Measurements from ENCODE around the gene KIAA0319L. TPM values are rescaled to one million over a fixed set of nuclear protein-coding genes. Genes with fewer than 3 reads are reported as not detected.

Gene KIAA0319L
- total and polyA plus RNA-seq, 9 donors = 26.7 to 45.9 (median 34.4) TPM

DNA sequence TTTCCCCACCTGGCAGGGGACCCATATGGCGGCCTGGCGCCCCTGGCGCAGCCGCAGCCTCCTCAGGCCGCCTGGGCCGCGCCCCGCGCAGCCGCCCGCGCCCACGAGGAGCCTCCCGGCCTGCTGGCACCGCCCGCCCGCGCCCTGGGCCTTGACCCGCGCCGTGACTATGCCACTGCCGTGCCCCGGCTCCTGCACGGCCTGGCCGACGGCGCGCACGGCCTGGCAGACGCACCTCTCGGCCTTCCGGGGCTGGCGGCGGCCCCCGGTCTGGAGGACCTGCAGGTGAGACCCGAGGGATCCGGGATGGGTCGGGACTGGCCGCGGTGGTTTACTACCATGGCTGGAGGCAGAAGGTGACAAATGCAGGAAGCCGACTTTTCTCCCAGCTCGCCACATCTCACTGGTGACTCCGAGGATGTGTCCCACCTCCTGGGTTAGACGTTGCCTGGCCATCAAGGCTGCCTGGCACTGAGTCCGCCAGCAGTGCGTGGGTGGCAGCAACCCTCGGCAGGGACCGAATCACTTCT, 17.0 kb upstream of the KIAA0319L start:
- Histone ChIP-seq H3K27ac (ENCODE audit: low read length) (no peak overlapping the region), H3K9me3 (replicated peaks; ENCODE audit: control insufficient read depth, low read depth, low read length) (no peaks in the 10 kb centered on the region), H3K36me3 (ENCODE audit: control insufficient read depth, insufficient read depth, low read length) (no peaks in the 10 kb centered on the region), H3K27me3 (ENCODE audit: control insufficient read depth, insufficient read depth, low read length) (peaks cover 87% of the 10 kb centered on the region), H3K4me1 (ENCODE audit: control insufficient read depth, insufficient read depth, low read length) (peaks cover 29% of the 10 kb centered on the region), H3K4me3 (ENCODE audit: low read length) (no peak overlapping the region)
- no peak for DNase-seq
- WGBS (ENCODE audit: insufficient coverage) = 23% methylated on average over 48 of the region's 48 CpGs

DNA sequence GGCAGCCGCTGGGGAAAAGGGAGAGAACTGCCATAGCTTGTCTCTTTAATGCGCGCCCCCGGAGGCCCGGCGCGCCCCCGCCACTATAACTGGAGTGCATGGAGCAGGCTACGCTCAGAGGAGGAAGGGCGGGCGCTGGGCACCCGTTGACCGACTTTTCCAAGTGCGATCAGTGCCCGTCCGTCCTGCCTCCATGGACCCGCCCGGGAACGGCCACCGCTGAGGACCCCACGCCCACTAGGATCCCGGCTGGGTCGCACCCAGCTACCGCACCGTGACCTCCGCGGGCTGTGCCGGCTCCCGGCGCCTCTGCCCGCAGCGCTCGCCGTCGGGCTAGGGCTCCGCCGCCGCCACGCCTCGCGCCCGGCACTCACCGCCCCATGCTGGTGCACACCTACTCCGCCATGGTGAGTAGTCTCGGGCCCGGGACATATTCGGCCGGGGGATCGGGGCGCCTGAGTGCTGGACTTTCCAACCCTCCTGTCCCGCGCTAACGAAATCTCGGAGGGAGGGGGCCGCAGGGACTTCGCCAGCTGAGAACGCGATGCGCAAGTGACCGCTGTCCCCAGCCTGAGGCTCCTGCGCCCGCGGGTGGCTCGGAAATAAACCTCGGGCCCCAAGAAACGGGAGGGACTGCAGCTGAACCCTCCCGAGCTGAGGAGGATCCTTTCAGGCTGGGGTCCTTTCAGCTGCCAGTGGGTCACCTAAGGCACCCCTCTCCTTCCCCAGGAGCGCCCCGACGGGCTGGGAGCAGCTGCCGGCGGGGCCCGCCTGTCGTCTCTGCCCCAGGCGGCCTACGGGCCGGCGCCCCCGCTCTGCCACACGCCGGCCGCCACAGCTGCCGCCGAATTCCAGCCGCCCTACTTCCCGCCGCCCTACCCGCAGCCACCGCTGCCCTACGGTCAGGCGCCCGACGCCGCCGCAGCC, 16.3 kb upstream of the KIAA0319L start, which contains the start of gene TFAP2E:
TSS of gene TFAP2E (plus strand) at position 117 of the 927 bp plus-strand sequence. CDS start at position 381, 264 bp downstream.
- H3K27ac ChIP-seq (ENCODE audit: low read length) = no peak within 1 kb of the TSS
- H3K4me1 ChIP-seq (ENCODE audit: control insufficient read depth, insufficient read depth, low read length) = peaks cover 28% of the 10 kb centered on the region
- peaks cover 82% of the 10 kb centered on the region for H3K27me3 ChIP-seq (ENCODE audit: control insufficient read depth, insufficient read depth, low read length)
- 2% methylated on average over 93 of the region's 95 CpGs for WGBS (ENCODE audit: insufficient coverage)
- H3K9me3 ChIP-seq (replicated peaks; ENCODE audit: control insufficient read depth, low read depth, low read length) = no peaks in the 10 kb centered on the region
- no peak for DNase-seq
- H3K4me3 ChIP-seq (ENCODE audit: low read length) = peak within 1 kb of the TSS; percentile 39
- H3K36me3 ChIP-seq (ENCODE audit: control insufficient read depth, insufficient read depth, low read length) = no peaks in the 10 kb centered on the region

GRCh38 chr1:35572296-35572695, 15.1 kb upstream of the KIAA0319L start:
- no peak overlapping the region for H3K4me3 ChIP-seq (ENCODE audit: low read length)
- no peak for DNase-seq
- H3K36me3 ChIP-seq (ENCODE audit: control insufficient read depth, insufficient read depth, low read length) = peaks cover under 1% of the 10 kb centered on the region
- peaks cover 71% of the 10 kb centered on the region for H3K27me3 ChIP-seq (ENCODE audit: control insufficient read depth, insufficient read depth, low read length)
- H3K4me1 ChIP-seq (ENCODE audit: control insufficient read depth, insufficient read depth, low read length) = peaks cover 19% of the 10 kb centered on the region
- H3K9me3 ChIP-seq (replicated peaks; ENCODE audit: control insufficient read depth, low read depth, low read length) = no peaks in the 10 kb centered on the region
- H3K27ac ChIP-seq (ENCODE audit: low read length) = no peak overlapping the region
- 64% methylated on average over 2 of the region's 2 CpGs for WGBS (ENCODE audit: insufficient coverage)

- 66% methylated on average over 7 of the region's 8 CpGs for WGBS (ENCODE audit: insufficient coverage)
- no peak for DNase-seq
- H3K36me3 ChIP-seq (ENCODE audit: control insufficient read depth, insufficient read depth, low read length) = peaks cover 3% of the 10 kb centered on the region
- H3K9me3 ChIP-seq (replicated peaks; ENCODE audit: control insufficient read depth, low read depth, low read length) = no peaks in the 10 kb centered on the region
- H3K4me1 ChIP-seq (ENCODE audit: control insufficient read depth, insufficient read depth, low read length) = peaks cover 23% of the 10 kb centered on the region
- H3K27ac ChIP-seq (ENCODE audit: low read length) = no peak overlapping the region
- H3K4me3 ChIP-seq (ENCODE audit: low read length) = no peak overlapping the region
- peaks cover 60% of the 10 kb centered on the region for H3K27me3 ChIP-seq (ENCODE audit: control insufficient read depth, insufficient read depth, low read length)
Measured at GRCh38 chr1:35571263-35571662, 14.1 kb upstream of the KIAA0319L start.

DNA sequence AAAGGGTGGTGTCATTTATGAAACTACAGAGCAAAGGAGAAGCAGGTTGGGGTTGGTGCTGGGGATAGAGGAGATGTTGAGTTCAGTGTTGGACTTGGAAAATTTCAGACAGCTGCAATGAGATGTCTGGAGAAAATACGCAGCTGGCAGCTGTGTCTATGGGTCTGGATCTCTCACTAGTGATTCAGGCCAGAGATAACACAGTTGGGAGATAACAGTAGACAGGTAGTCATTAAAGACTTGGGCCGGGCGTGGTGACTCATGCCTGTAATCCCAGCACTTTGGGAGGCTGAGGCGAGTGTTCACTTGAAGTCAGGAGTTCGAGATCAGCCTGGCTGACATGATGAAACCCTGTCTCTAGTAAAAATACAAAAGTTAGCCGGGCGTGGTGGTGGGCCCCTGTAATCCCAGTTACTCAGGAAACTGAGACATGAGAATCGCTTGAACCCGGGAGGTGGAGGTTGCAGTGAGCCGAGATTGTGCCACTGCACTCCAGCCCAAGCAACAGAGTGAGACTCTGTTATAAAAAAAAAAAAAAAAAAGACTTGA, 13.5 kb upstream of the KIAA0319L start:
- H3K27ac ChIP-seq (ENCODE audit: low read length) = no peak overlapping the region
- WGBS (ENCODE audit: insufficient coverage) = 82% methylated on average over 10 of the region's 10 CpGs
- peaks cover 26% of the 10 kb centered on the region for H3K4me1 ChIP-seq (ENCODE audit: control insufficient read depth, insufficient read depth, low read length)
- no peak overlapping the region for H3K4me3 ChIP-seq (ENCODE audit: low read length)
- H3K27me3 ChIP-seq (ENCODE audit: control insufficient read depth, insufficient read depth, low read length) = peaks cover 54% of the 10 kb centered on the region
- DNase-seq = no peak
- H3K9me3 ChIP-seq (replicated peaks; ENCODE audit: control insufficient read depth, low read depth, low read length) = no peaks in the 10 kb centered on the region
- H3K36me3 ChIP-seq (ENCODE audit: control insufficient read depth, insufficient read depth, low read length) = peaks cover 3% of the 10 kb centered on the region

DNA sequence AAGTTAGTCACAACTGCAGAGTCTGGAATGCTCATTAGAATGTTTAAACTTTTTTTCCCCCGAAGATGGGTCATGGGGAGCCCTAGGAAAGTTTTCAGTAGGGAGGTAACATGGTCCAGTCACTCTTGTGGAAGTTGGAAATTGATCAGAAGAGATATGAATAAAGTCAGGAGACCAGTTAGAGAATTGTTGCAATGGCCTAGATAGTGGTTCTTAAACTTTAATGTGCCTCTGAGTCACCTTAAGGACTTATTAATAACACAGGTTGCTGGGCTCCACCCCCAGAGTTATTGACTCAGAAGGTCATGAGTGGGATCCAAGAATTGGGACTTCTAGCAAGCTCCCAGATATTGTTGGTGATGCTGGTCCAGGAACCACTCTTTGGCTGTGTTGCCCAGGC, 12.7 kb upstream of the KIAA0319L start:
- H3K9me3 ChIP-seq (replicated peaks; ENCODE audit: control insufficient read depth, low read depth, low read length) = no peaks in the 10 kb centered on the region
- peaks cover 47% of the 10 kb centered on the region for H3K27me3 ChIP-seq (ENCODE audit: control insufficient read depth, insufficient read depth, low read length)
- WGBS (ENCODE audit: insufficient coverage) = 67% methylated on average over 1 of the region's 1 CpG
- DNase-seq = no peak
- no peak overlapping the region for H3K4me3 ChIP-seq (ENCODE audit: low read length)
- no peak overlapping the region for H3K27ac ChIP-seq (ENCODE audit: low read length)
- peaks cover 26% of the 10 kb centered on the region for H3K4me1 ChIP-seq (ENCODE audit: control insufficient read depth, insufficient read depth, low read length)
- H3K36me3 ChIP-seq (ENCODE audit: control insufficient read depth, insufficient read depth, low read length) = peaks cover 9% of the 10 kb centered on the region

- Histone ChIP-seq H3K4me1 (ENCODE audit: control insufficient read depth, insufficient read depth, low read length) (peaks cover 26% of the 10 kb centered on the region), H3K27me3 (ENCODE audit: control insufficient read depth, insufficient read depth, low read length) (peaks cover 39% of the 10 kb centered on the region), H3K9me3 (replicated peaks; ENCODE audit: control insufficient read depth, low read depth, low read length) (no peaks in the 10 kb centered on the region), H3K27ac (ENCODE audit: low read length) (no peak overlapping the region), H3K4me3 (ENCODE audit: low read length) (no peak overlapping the region), H3K36me3 (ENCODE audit: control insufficient read depth, insufficient read depth, low read length) (peaks cover 17% of the 10 kb centered on the region)
- peak; percentile 81 for DNase-seq
- WGBS (ENCODE audit: insufficient coverage) = no CpG with 5 or more reads among the region's 4 CpGs
Measured at GRCh38 chr1:35568975-35569395, 11.8 kb upstream of the KIAA0319L start.

- H3K27me3 ChIP-seq (ENCODE audit: control insufficient read depth, insufficient read depth, low read length) = peaks cover 30% of the 10 kb centered on the region
- no peak overlapping the region for H3K4me3 ChIP-seq (ENCODE audit: low read length)
- H3K27ac ChIP-seq (ENCODE audit: low read length) = no peak overlapping the region
- no peak for DNase-seq
- H3K9me3 ChIP-seq (replicated peaks; ENCODE audit: control insufficient read depth, low read depth, low read length) = no peaks in the 10 kb centered on the region
- peaks cover 23% of the 10 kb centered on the region for H3K36me3 ChIP-seq (ENCODE audit: control insufficient read depth, insufficient read depth, low read length)
- 53% methylated on average over 9 of the region's 9 CpGs for WGBS (ENCODE audit: insufficient coverage)
- peaks cover 20% of the 10 kb centered on the region for H3K4me1 ChIP-seq (ENCODE audit: control insufficient read depth, insufficient read depth, low read length)
Measured at GRCh38 chr1:35567947-35568558, 10.8 kb upstream of the KIAA0319L start.

DNA sequence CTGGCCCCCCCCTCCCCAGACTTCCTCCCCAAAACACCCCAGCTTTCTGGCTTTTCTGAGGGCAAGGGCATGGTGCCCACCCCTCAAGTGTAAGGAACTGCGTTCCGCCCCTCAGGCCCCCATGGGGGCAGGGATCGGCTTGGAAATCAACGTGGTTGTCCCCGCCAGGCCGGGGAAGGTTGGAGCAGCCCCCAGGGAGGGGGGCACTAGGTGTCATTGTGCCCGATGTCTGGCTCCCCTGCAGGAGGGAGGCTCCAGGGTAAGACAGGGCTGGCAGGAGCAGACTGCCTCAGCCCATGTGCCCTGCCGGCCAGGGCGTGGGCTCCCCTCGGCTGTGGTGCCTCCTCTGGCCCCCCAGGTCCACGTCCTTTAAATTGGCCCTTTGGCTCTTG, 8.5 kb upstream of the KIAA0319L start:
- no peak for DNase-seq

More for the DNA sequence above, 8.5 kb upstream of the KIAA0319L start:
- no peaks in the 10 kb centered on the region for H3K9me3 ChIP-seq (replicated peaks; ENCODE audit: control insufficient read depth, low read depth, low read length)
- peaks cover 34% of the 10 kb centered on the region for H3K36me3 ChIP-seq (ENCODE audit: control insufficient read depth, insufficient read depth, low read length)
- H3K4me1 ChIP-seq (ENCODE audit: control insufficient read depth, insufficient read depth, low read length) = peaks cover 27% of the 10 kb centered on the region
- H3K27ac ChIP-seq (ENCODE audit: low read length) = no peak overlapping the region
- H3K4me3 ChIP-seq (ENCODE audit: low read length) = no peak overlapping the region
- peaks cover 6% of the 10 kb centered on the region for H3K27me3 ChIP-seq (ENCODE audit: control insufficient read depth, insufficient read depth, low read length)
- WGBS (ENCODE audit: insufficient coverage) = 83% methylated on average over 10 of the region's 11 CpGs

All from muscle of leg (tissue), 11 donors.